Measurements from ENCODE around the gene COL26A1. TPM values are rescaled to one million over a fixed set of nuclear protein-coding genes. Genes with fewer than 3 reads are reported as not detected.

Gene COL26A1
- polyA plus RNA-seq, 1 donor (not counting 4 experiments of a cell fraction or from before 2014, with no cell fraction given): not detected

DNA sequence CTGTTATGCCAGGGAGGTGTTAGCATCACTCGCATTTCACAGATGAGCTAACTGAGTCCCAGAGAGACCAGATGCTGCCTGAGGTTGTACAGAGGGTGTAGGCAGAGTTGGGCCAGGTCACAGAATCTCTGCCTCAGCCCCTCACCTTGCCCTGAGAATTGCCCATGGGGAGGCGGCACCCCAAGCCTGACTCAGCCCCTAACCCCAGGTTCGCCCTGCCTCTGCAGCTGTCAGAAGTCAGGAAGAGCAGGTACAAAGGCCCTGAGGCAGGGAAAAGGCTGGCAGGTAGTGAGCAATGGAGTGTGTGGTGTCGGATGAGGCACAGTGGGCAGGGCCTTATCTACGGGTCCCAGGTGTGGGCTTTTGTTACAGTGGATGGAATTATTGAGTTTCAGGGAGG, 187.1 kb downstream of the COL26A1 start:
- Histone ChIP-seq H3K27me3 (ENCODE audit: control insufficient read depth, extremely low read depth, insufficient read depth, low read length) (no peaks in the 10 kb centered on the region), H3K27ac (ENCODE audit: control insufficient read depth, insufficient read depth, low read length) (no peak overlapping the region), H3K9ac (ENCODE audit: control insufficient read depth, extremely low read depth, insufficient read depth, low read length) (no peak overlapping the region), H3K4me1 (ENCODE audit: control insufficient read depth, extremely low read depth, insufficient read depth, low read length) (no peaks in the 10 kb centered on the region), H3K9me1 (ENCODE audit: control insufficient read depth, extremely low read depth, insufficient read depth, low read length) (no peaks in the 10 kb centered on the region), H3K4me2 (ENCODE audit: control insufficient read depth, extremely low read depth, insufficient read depth, low read depth, low read length) (no peak overlapping the region), H4K20me1 (ENCODE audit: control insufficient read depth, extremely low read depth, insufficient read depth, low read length) (no peaks in the 10 kb centered on the region), H3K9me3 (ENCODE audit: control insufficient read depth, low read depth, low read length) (no peaks in the 10 kb centered on the region), H3K4me3 (ENCODE audit: control insufficient read depth in 2 of 3, extremely low read depth in 1 of 3, insufficient read depth in 2 of 3, low read depth in 1 of 3, low read length in 3 of 3) (no peak overlapping the region), H3K36me3 (ENCODE audit: control insufficient read depth in 2 of 2, extremely low read depth in 1 of 2, insufficient read depth in 2 of 2, low read length in 2 of 2) (no peaks in the 10 kb centered on the region), H3K79me2 (ENCODE audit: control insufficient read depth, insufficient read depth, low read length) (no peaks in the 10 kb centered on the region), H2AFZ (ENCODE audit: control insufficient read depth, low read length) (no peak overlapping the region)
- dilution Hi-C loops (cut with MboI; ENCODE audit: extremely low pct_ligation_motif_present, low sequenced_read_pairs): no loop called here
- TF ChIP-seq EZH2 (IDR thresholded peaks at IDR 0.05; ENCODE audit: low read length): no peak
- TF ChIP-seq, protein P1, sequence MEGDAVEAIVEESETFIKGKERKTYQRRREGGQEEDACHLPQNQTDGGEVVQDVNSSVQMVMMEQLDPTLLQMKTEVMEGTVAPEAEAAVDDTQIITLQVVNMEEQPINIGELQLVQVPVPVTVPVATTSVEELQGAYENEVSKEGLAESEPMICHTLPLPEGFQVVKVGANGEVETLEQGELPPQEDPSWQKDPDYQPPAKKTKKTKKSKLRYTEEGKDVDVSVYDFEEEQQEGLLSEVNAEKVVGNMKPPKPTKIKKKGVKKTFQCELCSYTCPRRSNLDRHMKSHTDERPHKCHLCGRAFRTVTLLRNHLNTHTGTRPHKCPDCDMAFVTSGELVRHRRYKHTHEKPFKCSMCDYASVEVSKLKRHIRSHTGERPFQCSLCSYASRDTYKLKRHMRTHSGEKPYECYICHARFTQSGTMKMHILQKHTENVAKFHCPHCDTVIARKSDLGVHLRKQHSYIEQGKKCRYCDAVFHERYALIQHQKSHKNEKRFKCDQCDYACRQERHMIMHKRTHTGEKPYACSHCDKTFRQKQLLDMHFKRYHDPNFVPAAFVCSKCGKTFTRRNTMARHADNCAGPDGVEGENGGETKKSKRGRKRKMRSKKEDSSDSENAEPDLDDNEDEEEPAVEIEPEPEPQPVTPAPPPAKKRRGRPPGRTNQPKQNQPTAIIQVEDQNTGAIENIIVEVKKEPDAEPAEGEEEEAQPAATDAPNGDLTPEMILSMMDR (optimal IDR thresholded peaks at IDR 0.05 in 1 of 3, IDR thresholded peaks at IDR 0.05 in 1 of 3, conservative IDR thresholded peaks at IDR 0.05 in 1 of 3; ENCODE audit: extremely low read depth in 1 of 3, insufficient read depth in 2 of 3, low read length in 3 of 3): no peak
- FAIRE-seq (no peak), DNase-seq (ENCODE audit: low read depth, low spot score) (no peak)

DNA sequence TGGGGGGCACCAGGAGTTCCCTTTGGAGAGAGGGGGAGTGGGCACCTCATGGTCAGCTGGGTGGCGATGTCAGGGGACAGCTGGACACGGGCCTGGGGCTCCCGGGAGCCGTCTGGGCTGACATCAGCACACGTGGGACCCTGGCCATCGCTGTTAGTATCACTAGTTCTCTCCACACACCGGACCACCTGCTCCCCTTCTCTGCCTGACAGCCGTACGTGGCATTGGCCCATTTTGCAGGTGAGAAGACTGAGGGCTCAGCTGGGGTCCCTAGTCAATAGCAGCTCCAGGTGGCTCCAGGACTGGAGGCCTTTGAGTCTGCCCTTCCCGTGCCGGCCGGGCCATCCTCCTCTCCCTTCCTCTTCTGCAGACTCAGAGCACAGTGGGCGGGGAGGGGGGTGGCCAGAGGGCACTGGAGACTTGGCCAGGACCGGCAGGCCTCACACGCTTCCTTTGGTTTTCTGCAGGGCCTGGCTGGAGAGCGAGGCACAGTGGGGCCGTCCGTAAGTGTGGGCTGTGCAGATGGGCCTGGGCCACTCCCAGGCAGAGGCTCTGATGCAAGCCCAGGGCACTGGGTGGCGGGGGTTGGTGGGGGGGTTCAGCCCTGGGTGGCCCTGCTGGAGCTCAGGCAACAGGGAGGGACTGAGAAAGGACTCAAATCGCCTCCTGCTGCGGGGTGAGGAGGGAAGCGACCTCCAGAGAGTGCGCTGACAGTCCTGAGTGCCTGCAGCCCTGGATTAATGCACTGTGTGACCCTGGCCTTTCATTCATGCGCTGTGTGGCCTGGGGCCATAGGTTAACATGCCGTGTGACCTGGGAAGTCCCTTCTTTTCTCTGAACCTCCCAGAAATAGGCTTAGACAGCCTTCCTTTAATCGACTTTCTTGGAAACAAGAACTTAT, 188.2 kb downstream of the COL26A1 start:
- Histone ChIP-seq H3K27me3 (ENCODE audit: control insufficient read depth, extremely low read depth, insufficient read depth, low read length) (no peaks in the 10 kb centered on the region), H3K36me3 (ENCODE audit: control insufficient read depth in 2 of 2, extremely low read depth in 1 of 2, insufficient read depth in 2 of 2, low read length in 2 of 2) (no peaks in the 10 kb centered on the region), H3K4me1 (ENCODE audit: control insufficient read depth, extremely low read depth, insufficient read depth, low read length) (no peaks in the 10 kb centered on the region), H4K20me1 (ENCODE audit: control insufficient read depth, extremely low read depth, insufficient read depth, low read length) (no peaks in the 10 kb centered on the region), H3K4me2 (ENCODE audit: control insufficient read depth, extremely low read depth, insufficient read depth, low read depth, low read length) (no peak overlapping the region), H3K9me3 (ENCODE audit: control insufficient read depth, low read depth, low read length) (no peaks in the 10 kb centered on the region), H3K9ac (ENCODE audit: control insufficient read depth, extremely low read depth, insufficient read depth, low read length) (no peak overlapping the region), H3K79me2 (ENCODE audit: control insufficient read depth, insufficient read depth, low read length) (no peaks in the 10 kb centered on the region), H2AFZ (ENCODE audit: control insufficient read depth, low read length) (no peak overlapping the region), H3K4me3 (ENCODE audit: control insufficient read depth in 2 of 3, extremely low read depth in 1 of 3, insufficient read depth in 2 of 3, low read depth in 1 of 3, low read length in 3 of 3) (no peak overlapping the region), H3K27ac (ENCODE audit: control insufficient read depth, insufficient read depth, low read length) (no peak overlapping the region), H3K9me1 (ENCODE audit: control insufficient read depth, extremely low read depth, insufficient read depth, low read length) (no peaks in the 10 kb centered on the region)
- FAIRE-seq (no peak), DNase-seq (ENCODE audit: low read depth, low spot score) (no peak)
- dilution Hi-C loops (cut with MboI; ENCODE audit: extremely low pct_ligation_motif_present, low sequenced_read_pairs): no loop called here
- no peak for TF ChIP-seq EZH2 (IDR thresholded peaks at IDR 0.05; ENCODE audit: low read length)
- TF ChIP-seq, protein P1 (optimal IDR thresholded peaks at IDR 0.05 in 1 of 3, IDR thresholded peaks at IDR 0.05 in 1 of 3, conservative IDR thresholded peaks at IDR 0.05 in 1 of 3; ENCODE audit: extremely low read depth in 1 of 3, insufficient read depth in 2 of 3, low read length in 3 of 3): no peak

All from keratinocyte (primary cell).